HCT116 (cell line): Measurements from ENCODE around the gene NSMCE1. TPM values are rescaled to one million over a fixed set of nuclear protein-coding genes. Genes with fewer than 3 reads are reported as not detected.

Experiments
- ATAC-seq: fragments of 200-7000 bp; cut with Tn5 transposase; 2 replicates; pipeline ENCODE4 v1.9.1; 2020; ENCODE audit warnings: mild to moderate bottlenecking, moderate library complexity
- BruUV-seq: library from RNA; stranded (reverse); fragments of 400-500 nt; replicated peaks from 2 replicates; lab custom pipeline; 2021; lab: Mats Ljungman, UMichigan
- CTCF ChIA-PET: fragments of 300-600 bp; sonication (Branson Sonifier 250); formaldehyde crosslinking; loops from one replicate; lab custom pipeline; 2021; ENCODE audit warnings: antibody characterized with exemption; lab: Charles Lee
- POLR2A ChIA-PET: fragments of 300-600, 350-600 bp; sonication (Branson Sonifier 250); formaldehyde crosslinking; loops from one replicate; lab custom pipeline; 2021; ENCODE audit warnings: antibody characterized with exemption; lab: Charles Lee
- RAD21 ChIA-PET, 2 experiments: fragments of 300-600 bp; sonication (Branson Sonifier 250); formaldehyde crosslinking; loops; one replicate each; lab custom pipeline; 2023; ENCODE audit warnings: low total read pairs in 2 of 2; ENCODE audit not compliant: uncharacterized antibody in 2 of 2, unreplicated experiment in 2 of 2, low non-redundant PET in 1 of 2; lab: Charles Lee
- DNase-seq: peaks from one replicate; pipeline ENCODE4 v3.0.0-alpha.2; 2010; ENCODE audit warnings: low read depth, low spot score
- H2AFZ ChIP-seq: fragments of 200-600 bp; shearing (Covaris generic), sonication (generic); 2 replicates; pipeline ENCODE4 v1.6.1; 2017; ENCODE audit warnings: low read depth, mixed run types, mixed read lengths, antibody characterized with exemption, low read length; ENCODE audit not compliant: poor library complexity, severe bottlenecking
- H3K27ac ChIP-seq: 2 replicates; pipeline ENCODE4 v1.5.1; 2012; ENCODE audit warnings: low read depth, low read length
- H3K27me3 ChIP-seq: fragments of 200-600 bp; sonication (generic); 2 replicates; pipeline ENCODE4 v1.6.1; 2016; ENCODE audit warnings: mixed run types, low read length, mixed read lengths; ENCODE audit not compliant: insufficient read depth
- H3K36me3 ChIP-seq, 2 experiments: fragments of 200-500 bp in 1 of 2; fragments of 200-600 bp in 1 of 2; sonication (Bioruptor generic) in 1 of 2; sonication (generic) in 1 of 2; 2 replicates each; pipeline versions ENCODE4 v1.5.1 to v1.6.1; 2014 to 2016; ENCODE audit warnings: low read length in 2 of 2, inconsistent platforms in 1 of 2, mixed read lengths in 1 of 2, mixed run types in 1 of 2; ENCODE audit not compliant: insufficient read depth in 2 of 2, control insufficient read depth in 1 of 2
- H3K4me1 ChIP-seq, 2 experiments: fragments of 200-600 bp in 1 of 2; sonication (generic) in 1 of 2; 2 replicates each; pipeline versions ENCODE4 v1.5.1 to v1.6.1; 2012 to 2017; ENCODE audit warnings: low read length in 2 of 2, inconsistent platforms in 1 of 2, mild to moderate bottlenecking in 1 of 2, mixed read lengths in 1 of 2, mixed run types in 1 of 2, moderate library complexity in 1 of 2; ENCODE audit not compliant: insufficient read depth in 2 of 2, control insufficient read depth in 1 of 2
- H3K4me2 ChIP-seq: fragments of 200-600 bp; sonication (generic); 2 replicates; pipeline ENCODE4 v1.6.1; 2017; ENCODE audit warnings: mixed run types, low read length, mixed read lengths
- H3K4me3 ChIP-seq, 2 experiments: fragments of 200-600 bp in 1 of 2; sonication (generic) in 1 of 2; replicated peaks in 1 of 2; 2 replicates each; pipeline ENCODE4 v1.5.1; 2011 to 2016; ENCODE audit warnings: low read length in 2 of 2, control low read depth in 1 of 2, low read depth in 1 of 2, mild to moderate bottlenecking in 1 of 2, mixed read lengths in 1 of 2, mixed run types in 1 of 2
- H3K79me2 ChIP-seq: fragments of 200-600 bp; sonication (generic); 2 replicates; pipeline ENCODE4 v1.6.1; 2017; ENCODE audit warnings: mild to moderate bottlenecking, mixed run types, low read length, moderate library complexity, mixed read lengths; ENCODE audit not compliant: insufficient read depth
- H3K9ac ChIP-seq: fragments of 200-600 bp; sonication (generic); 2 replicates; pipeline ENCODE4 v1.6.1; 2016; ENCODE audit warnings: low read length, mixed read lengths
- H3K9me2 ChIP-seq: fragments of 200-600 bp; sonication (generic), shearing (Covaris generic); 2 replicates; pipeline ENCODE4 v1.6.1; 2017; ENCODE audit warnings: mixed run types, mild to moderate bottlenecking, moderate library complexity; ENCODE audit not compliant: insufficient read depth
- H3K9me3 ChIP-seq, 2 experiments: fragments of 200-500 bp in 1 of 2; fragments of 200-600 bp in 1 of 2; sonication (Bioruptor generic) in 1 of 2; sonication (generic) in 1 of 2; 2 replicates each; pipeline ENCODE4 v1.6.1; 2014 to 2017; ENCODE audit warnings: low read length in 2 of 2, mixed read lengths in 2 of 2, inconsistent platforms in 1 of 2, low read depth in 1 of 2, mild to moderate bottlenecking in 1 of 2, mixed run types in 1 of 2, moderate library complexity in 1 of 2; ENCODE audit not compliant: control insufficient read depth in 1 of 2, insufficient read depth in 1 of 2
- H4K20me1 ChIP-seq: fragments of 200-600 bp; sonication (generic), shearing (Covaris generic); 2 replicates; pipeline ENCODE4 v1.6.1; 2017; ENCODE audit warnings: mixed run types, mild to moderate bottlenecking, moderate library complexity; ENCODE audit not compliant: insufficient read depth
- ELF1 ChIP-seq: IDR thresholded peaks from 2 replicates; pipeline ENCODE4 v1.6.1; 2012; ENCODE audit warnings: low read depth, borderline replicate concordance
- EZH2 ChIP-seq: fragments of 200-600 bp; sonication (generic); IDR thresholded peaks from 2 replicates; pipeline ENCODE4 v1.6.1; 2017; ENCODE audit warnings: antibody characterized with exemption, mixed run types
- EZH2phosphoT487 ChIP-seq: fragments of 200-600 bp; IDR thresholded peaks from 2 replicates; pipeline ENCODE4 v1.6.1; 2018; ENCODE audit warnings: antibody characterized with exemption, borderline replicate concordance
- FOSL1 ChIP-seq: IDR thresholded peaks from 2 replicates; pipeline ENCODE4 v1.6.1; 2012; ENCODE audit warnings: low read depth
- POLR2A ChIP-seq: IDR thresholded peaks from 2 replicates; pipeline ENCODE4 v1.7.0; 2011; ENCODE audit warnings: borderline replicate concordance; ENCODE audit not compliant: insufficient read depth, insufficient read length; ENCODE audit errors: extremely low read depth
- RAD21 ChIP-seq: IDR thresholded peaks from 2 replicates; pipeline ENCODE4 v1.6.1; 2012; ENCODE audit warnings: low read depth, mild to moderate bottlenecking
- SIN3A ChIP-seq: IDR thresholded peaks from 2 replicates; pipeline ENCODE4 v1.6.1; 2012; ENCODE audit warnings: low read depth
- SP1 ChIP-seq: IDR thresholded peaks from 2 replicates; pipeline ENCODE4 v1.6.1; 2012; ENCODE audit warnings: low read depth
- YY1 ChIP-seq: IDR thresholded peaks from 2 replicates; pipeline ENCODE4 v1.6.1; 2011; ENCODE audit warnings: low read length, low read depth, moderate library complexity, mild to moderate bottlenecking; ENCODE audit not compliant: insufficient replicate concordance; ENCODE audit errors: extremely low read depth
- intact Hi-C: fragments of 100-400 bp; cut with micrococcal nuclease; formaldehyde crosslinking; loops from 2 replicates; pipeline ENCODE4 v1.10.0; 2022
- total RNA-seq: library from RNA; stranded (reverse); gene quantifications from one replicate; pipeline ENCODE4 v1.2.1, GENCODE V29; 2021; ENCODE audit not compliant: unreplicated experiment
- TF ChIP-seq, protein P1 (sequence below): IDR thresholded peaks from 2 replicates; pipeline ENCODE4 v1.6.1; 2012
- TF ChIP-seq, protein P2 (sequence below), 3 experiments: fragments of 200-600 bp in 1 of 3; sonication (generic) in 1 of 3; IDR thresholded peaks in 2 of 3; conservative IDR thresholded peaks in 1 of 3; 2 replicates each; pipeline ENCODE4 v1.5.1; 2012 to 2017; ENCODE audit warnings: low read depth in 2 of 3, low read length in 2 of 3, antibody characterized with exemption in 1 of 3, borderline replicate concordance in 1 of 3, control low read depth in 1 of 3, mild to moderate bottlenecking in 1 of 3, mixed read lengths in 1 of 3, mixed run types in 1 of 3, moderate library complexity in 1 of 3; ENCODE audit not compliant: insufficient read depth in 1 of 3
- TF ChIP-seq, protein P3 (sequence below): IDR thresholded peaks from 2 replicates; pipeline ENCODE4 v1.6.1; 2012
- TF ChIP-seq, protein P4 (sequence below): IDR thresholded peaks from 2 replicates; pipeline ENCODE4 v1.6.1; 2012; ENCODE audit warnings: low read depth

The NSMCE1 gene
- total RNA-seq, 1 experiment from 2014 or later = 85.6 TPM

DNA sequence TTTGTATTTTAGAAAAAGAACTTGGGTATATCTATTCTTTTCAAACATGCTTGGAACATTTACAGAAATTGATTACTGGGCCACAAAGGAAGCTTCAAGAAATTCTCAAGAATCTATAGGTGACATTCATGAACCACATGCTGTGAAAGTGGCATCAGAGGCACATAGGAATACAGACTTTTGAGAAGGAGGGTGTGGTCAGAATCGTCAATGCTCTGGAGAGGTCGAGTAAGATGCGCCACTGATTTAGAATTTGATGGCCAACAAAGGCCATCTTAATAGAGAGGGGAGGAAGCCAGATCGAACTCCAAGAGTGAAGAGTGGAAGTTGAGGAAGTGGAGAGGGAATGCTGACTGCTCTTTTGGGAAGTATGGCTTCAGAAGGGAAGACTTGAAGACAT is 3.5 kb upstream of the NSMCE1 start:
- intact Hi-C loops = no loop called here
- H3K79me2 ChIP-seq = peaks cover 14% of the 10 kb centered on the region; the same call in 1 of the 2 replicates
- DNase-seq (no peak), ATAC-seq (no peak)
- CTCF ChIA-PET = no interaction called here
- H3K36me3 ChIP-seq = no peaks in the 10 kb centered on the region
- H3K4me1 ChIP-seq = peaks cover 30 to 71% of the 10 kb centered on the region in 2 experiments
- H3K4me2 ChIP-seq = peak overlapping the region; percentile 8; the same call in 1 of the 2 replicates
- H3K9ac ChIP-seq = no peak overlapping the region
- BruUV-seq = no TSS peak
- RAD21 ChIA-PET = no interaction called here
- H3K9me3 ChIP-seq = no peaks in the 10 kb centered on the region
- H3K27ac ChIP-seq = no peak overlapping the region
- POLR2A ChIA-PET = interaction anchor here (1.2 kb wide), 1 partner anchor 68 kb away, joined by 3 read pairs; the partner anchor contains the start of gene KDM8
- no peaks in the 10 kb centered on the region for H3K9me2 ChIP-seq
- TF ChIP-seq, protein P1, sequence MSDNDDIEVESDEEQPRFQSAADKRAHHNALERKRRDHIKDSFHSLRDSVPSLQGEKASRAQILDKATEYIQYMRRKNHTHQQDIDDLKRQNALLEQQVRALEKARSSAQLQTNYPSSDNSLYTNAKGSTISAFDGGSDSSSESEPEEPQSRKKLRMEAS = peak; percentile 8; the same call in 1 of the 2 replicates
- TF ChIP-seq, protein P2, sequence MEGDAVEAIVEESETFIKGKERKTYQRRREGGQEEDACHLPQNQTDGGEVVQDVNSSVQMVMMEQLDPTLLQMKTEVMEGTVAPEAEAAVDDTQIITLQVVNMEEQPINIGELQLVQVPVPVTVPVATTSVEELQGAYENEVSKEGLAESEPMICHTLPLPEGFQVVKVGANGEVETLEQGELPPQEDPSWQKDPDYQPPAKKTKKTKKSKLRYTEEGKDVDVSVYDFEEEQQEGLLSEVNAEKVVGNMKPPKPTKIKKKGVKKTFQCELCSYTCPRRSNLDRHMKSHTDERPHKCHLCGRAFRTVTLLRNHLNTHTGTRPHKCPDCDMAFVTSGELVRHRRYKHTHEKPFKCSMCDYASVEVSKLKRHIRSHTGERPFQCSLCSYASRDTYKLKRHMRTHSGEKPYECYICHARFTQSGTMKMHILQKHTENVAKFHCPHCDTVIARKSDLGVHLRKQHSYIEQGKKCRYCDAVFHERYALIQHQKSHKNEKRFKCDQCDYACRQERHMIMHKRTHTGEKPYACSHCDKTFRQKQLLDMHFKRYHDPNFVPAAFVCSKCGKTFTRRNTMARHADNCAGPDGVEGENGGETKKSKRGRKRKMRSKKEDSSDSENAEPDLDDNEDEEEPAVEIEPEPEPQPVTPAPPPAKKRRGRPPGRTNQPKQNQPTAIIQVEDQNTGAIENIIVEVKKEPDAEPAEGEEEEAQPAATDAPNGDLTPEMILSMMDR (IDR thresholded peaks at IDR 0.05 in 2 of 3, conservative IDR thresholded peaks at IDR 0.05 in 1 of 3; ENCODE audit: borderline replicate concordance in 1 of 3, insufficient read depth in 1 of 3, low read depth in 2 of 3, low read length in 2 of 3) = no peak
- TF ChIP-seq SIN3A = no peak
- TF ChIP-seq EZH2phosphoT487 = no peak
- H4K20me1 ChIP-seq = no peaks in the 10 kb centered on the region
- no peak overlapping the region for H3K4me3 ChIP-seq
- no peak overlapping the region for H2AFZ ChIP-seq
- no peaks in the 10 kb centered on the region for H3K27me3 ChIP-seq

DNA sequence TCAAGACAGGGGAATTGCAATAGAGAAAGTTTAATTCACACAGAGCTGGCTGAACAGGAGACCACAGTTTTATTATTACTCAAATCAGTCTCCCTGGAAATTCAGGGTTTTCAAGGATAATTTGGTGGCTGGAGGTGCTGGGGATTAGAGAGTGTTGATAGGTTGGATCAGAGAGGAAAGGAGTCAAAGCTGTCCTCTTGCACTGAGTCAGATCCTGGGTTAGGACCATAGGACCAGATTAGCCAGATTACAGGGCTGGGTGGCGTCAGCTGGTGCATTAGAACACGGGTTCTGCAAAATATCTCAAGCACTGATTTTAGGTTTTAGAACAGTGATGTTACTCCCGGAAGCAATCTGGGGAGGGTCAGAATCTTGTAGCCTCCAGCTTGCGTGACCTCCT is 1.8 kb upstream of the NSMCE1 start:
- no peaks in the 10 kb centered on the region for H3K9me2 ChIP-seq
- peaks cover 17% of the 10 kb centered on the region; the same call in 1 of the 2 replicates for H3K79me2 ChIP-seq
- H3K4me2 ChIP-seq = peak overlapping the region; percentile 87; the same call in 1 of the 2 replicates
- ATAC-seq (no peak), DNase-seq (no peak)
- no peak overlapping the region for H3K4me3 ChIP-seq
- H3K27ac ChIP-seq = no peak overlapping the region
- ChIA-PET POLR2A (no interaction called here), CTCF (no interaction called here), RAD21 (no interaction called here)
- H3K4me1 ChIP-seq = peaks cover 28 to 77% of the 10 kb centered on the region in 2 experiments
- H3K36me3 ChIP-seq = no peaks in the 10 kb centered on the region
- H2AFZ ChIP-seq = no peak overlapping the region
- H3K9ac ChIP-seq = no peak overlapping the region
- intact Hi-C loops = no loop called here
- H3K27me3 ChIP-seq = no peaks in the 10 kb centered on the region
- H3K9me3 ChIP-seq = no peaks in the 10 kb centered on the region
- no peaks in the 10 kb centered on the region for H4K20me1 ChIP-seq
- BruUV-seq = no TSS peak
- TF ChIP-seq, protein P3, sequence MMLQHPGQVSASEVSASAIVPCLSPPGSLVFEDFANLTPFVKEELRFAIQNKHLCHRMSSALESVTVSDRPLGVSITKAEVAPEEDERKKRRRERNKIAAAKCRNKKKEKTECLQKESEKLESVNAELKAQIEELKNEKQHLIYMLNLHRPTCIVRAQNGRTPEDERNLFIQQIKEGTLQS = no peak
- TF ChIP-seq ELF1 (no peak), SP1 (no peak), RAD21 (no peak), POLR2A (no peak), YY1 (no peak), EZH2 (no peak), FOSL1 (no peak)
- TF ChIP-seq, protein P4, sequence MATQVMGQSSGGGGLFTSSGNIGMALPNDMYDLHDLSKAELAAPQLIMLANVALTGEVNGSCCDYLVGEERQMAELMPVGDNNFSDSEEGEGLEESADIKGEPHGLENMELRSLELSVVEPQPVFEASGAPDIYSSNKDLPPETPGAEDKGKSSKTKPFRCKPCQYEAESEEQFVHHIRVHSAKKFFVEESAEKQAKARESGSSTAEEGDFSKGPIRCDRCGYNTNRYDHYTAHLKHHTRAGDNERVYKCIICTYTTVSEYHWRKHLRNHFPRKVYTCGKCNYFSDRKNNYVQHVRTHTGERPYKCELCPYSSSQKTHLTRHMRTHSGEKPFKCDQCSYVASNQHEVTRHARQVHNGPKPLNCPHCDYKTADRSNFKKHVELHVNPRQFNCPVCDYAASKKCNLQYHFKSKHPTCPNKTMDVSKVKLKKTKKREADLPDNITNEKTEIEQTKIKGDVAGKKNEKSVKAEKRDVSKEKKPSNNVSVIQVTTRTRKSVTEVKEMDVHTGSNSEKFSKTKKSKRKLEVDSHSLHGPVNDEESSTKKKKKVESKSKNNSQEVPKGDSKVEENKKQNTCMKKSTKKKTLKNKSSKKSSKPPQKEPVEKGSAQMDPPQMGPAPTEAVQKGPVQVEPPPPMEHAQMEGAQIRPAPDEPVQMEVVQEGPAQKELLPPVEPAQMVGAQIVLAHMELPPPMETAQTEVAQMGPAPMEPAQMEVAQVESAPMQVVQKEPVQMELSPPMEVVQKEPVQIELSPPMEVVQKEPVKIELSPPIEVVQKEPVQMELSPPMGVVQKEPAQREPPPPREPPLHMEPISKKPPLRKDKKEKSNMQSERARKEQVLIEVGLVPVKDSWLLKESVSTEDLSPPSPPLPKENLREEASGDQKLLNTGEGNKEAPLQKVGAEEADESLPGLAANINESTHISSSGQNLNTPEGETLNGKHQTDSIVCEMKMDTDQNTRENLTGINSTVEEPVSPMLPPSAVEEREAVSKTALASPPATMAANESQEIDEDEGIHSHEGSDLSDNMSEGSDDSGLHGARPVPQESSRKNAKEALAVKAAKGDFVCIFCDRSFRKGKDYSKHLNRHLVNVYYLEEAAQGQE = no peak
